GM13976 (cell line): Measurements from ENCODE around the gene VIM.
"Not testable (repeated sequence)": the region's sequence is repeated elsewhere in the genome, so short reads cannot be mapped to it uniquely, and the experiment has no call there.

Experiments used
- DNase-seq: peaks from one replicate; pipeline ENCODE4 v3.0.0; 2012; ENCODE audit warnings: low spot score
- in situ Hi-C: fragments of 300-500 bp; cut with MboI; formaldehyde crosslinking; loops from one replicate; pipeline ENCODE4 v1.12.0; 2022; ENCODE audit warnings: low sequenced_read_pairs, mixed read lengths, inconsistent platforms; ENCODE audit not compliant: unreplicated experiment
- TF ChIP-seq, protein P1 (sequence below): IDR thresholded peaks from 2 replicates; pipeline ENCODE4 v1.5.1; 2012; ENCODE audit warnings: borderline replicate concordance, mild to moderate bottlenecking; ENCODE audit not compliant: insufficient read depth; ENCODE audit errors: extremely low read depth, missing control alignments, control extremely low read depth

VIM gene

DNA sequence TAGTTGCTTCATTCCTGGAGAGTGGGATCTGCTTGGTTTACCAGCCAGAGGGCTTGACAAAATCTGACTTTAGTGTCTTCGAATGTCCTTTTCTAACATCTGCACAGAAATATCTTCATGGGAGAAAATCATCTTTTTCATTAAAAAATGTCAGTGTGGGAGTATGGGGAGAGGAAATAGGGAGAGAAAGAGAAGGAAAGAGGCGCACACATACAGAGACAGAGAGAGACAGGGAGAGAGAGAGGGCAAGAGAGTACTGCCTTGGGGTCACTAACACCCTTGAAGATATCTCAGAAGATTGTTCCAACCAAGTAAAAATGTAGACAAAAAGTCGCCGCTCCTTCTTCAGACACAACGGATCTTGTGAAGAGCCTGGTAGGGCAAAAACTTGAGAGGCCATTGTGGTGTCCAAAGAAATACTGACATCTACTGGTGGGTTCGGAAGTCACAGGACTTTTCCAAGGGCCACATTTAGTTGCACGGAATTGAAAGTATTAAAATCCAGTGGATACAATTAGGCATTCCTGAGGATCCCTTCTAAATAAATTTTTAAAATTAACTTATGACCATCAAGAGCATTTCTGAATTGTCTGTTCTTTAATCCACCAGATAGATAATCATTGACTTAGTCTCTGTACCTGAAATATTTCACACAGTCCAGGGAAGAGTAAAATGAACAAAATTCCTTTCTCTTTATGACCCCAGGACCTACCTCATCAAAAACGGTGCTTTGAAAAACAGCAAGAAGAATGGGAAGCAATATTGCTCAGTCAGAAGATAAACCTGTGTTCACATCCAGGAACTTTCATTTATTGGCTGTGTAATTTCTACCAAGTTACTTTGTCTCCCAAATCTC is 29.7 kb downstream of the VIM start:
- DNase-seq: peak; percentile 35
- in situ Hi-C loops: loop anchor here (5.0 kb wide), 1 partner anchor 415 kb away; no protein-coding TSS in a partner anchor

DNA sequence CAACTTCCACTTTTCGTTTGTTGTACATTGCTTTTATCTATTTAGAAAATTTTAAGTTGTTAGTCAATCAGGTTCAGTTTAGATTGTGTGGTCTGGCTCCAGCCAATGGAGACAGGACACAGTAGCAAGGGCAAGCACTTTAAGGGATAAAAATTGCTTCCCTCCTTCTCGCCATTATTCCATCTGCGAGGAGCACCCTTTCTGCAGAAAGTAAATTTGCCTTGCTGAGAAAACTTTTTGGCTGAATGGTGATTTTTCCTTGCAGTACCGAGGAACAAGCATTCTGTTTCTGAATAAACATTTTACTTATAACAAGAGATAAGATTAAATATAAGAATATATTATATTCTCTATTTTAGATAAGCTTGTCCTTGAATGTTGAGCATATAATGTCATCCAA is 34.5 kb downstream of the VIM start:
- TF ChIP-seq, protein P1, sequence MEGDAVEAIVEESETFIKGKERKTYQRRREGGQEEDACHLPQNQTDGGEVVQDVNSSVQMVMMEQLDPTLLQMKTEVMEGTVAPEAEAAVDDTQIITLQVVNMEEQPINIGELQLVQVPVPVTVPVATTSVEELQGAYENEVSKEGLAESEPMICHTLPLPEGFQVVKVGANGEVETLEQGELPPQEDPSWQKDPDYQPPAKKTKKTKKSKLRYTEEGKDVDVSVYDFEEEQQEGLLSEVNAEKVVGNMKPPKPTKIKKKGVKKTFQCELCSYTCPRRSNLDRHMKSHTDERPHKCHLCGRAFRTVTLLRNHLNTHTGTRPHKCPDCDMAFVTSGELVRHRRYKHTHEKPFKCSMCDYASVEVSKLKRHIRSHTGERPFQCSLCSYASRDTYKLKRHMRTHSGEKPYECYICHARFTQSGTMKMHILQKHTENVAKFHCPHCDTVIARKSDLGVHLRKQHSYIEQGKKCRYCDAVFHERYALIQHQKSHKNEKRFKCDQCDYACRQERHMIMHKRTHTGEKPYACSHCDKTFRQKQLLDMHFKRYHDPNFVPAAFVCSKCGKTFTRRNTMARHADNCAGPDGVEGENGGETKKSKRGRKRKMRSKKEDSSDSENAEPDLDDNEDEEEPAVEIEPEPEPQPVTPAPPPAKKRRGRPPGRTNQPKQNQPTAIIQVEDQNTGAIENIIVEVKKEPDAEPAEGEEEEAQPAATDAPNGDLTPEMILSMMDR: no peak
- DNase-seq: no peak
- in situ Hi-C loops: no loop called here

More for the DNA sequence above, 29.7 kb downstream of the VIM start:
- TF ChIP-seq, protein P1: peak; percentile 61

DNA sequence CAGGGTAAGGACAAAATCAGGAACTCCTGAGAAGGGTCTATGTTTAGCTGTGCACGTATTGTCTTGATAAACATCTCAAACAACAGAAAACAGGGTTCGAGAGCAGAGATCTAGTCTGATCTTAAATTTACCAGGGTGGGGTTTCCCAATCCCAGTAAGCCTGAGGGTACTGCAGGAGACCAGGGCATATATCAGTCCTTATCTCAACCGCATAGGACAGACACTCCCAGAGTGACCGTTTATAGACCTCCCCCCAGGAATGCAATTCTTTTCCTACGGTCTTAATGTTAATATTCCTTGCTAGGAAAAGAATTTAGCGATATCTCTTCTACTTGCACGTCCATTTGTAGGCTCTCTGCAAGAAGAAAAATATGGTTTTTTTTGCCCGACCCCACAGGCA is 35.5 kb downstream of the VIM start:
- in situ Hi-C loops: no loop called here
- TF ChIP-seq, protein P1: no peak
- DNase-seq: no peak

DNA sequence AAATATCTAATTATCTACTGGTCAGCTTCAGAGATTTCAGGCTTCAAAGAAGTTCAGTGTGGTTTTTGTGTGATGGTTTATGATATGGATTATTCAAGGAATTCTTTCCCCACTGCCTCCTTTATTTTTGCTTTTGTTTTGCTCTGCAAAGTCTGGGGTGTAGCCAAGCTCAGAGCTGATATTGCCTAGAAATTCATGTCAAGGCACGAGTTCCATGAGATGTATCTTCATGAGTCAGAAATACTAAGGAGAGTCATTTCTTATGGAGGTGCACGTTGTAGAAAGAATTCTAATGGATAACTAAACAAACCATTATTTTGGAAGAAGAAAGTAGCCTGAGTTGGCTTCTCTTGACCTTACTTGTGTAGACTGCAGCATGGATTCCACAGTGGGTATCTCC is 37.4 kb downstream of the VIM start:
- TF ChIP-seq, protein P1: no peak
- DNase-seq: no peak
- in situ Hi-C loops: no loop called here

DNA sequence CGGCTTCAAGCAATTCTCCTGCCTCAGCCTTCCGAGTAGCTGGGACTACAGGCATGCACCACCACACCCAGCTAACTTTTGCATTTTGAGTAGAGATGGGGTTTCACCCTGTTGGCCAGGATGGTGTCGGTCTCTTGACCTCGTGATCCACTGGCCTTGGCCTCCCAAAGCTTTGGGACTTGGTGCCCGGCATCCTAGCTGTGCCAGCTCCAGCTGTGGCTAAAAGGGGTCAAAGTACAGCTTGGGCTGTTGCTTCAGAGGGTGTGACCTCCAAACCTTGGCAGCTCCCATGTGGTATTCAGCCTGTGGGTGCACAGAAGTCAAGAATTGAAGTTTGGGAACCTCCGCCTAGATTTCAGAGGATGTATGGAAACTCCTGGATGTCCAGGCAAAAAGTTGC is 38.5 kb downstream of the VIM start:
- in situ Hi-C loops: not testable (repeated sequence)

DNA sequence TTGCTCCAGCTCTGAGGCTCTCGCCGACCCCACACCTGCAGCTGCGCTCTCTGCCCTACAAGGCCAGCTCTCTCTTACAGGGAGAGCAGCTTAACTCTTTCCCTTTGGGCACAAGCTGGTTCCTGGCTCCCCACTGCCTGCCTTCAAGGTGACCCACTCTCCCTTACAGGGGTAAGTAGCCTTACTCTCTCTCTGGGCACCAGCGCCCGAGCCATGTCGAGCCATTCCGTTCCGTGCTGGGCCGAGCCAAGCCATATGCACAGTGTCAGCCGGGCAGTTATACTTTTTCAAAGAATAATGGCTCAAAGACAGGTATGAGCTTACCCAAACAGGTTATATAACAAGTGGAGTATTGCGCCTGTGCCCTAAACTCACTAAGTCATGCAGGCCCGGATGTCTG is 44.6 kb downstream of the VIM start:
- TF ChIP-seq, protein P1: no peak
- DNase-seq: no peak
- in situ Hi-C loops: no loop called here

More for the DNA sequence above, 38.5 kb downstream of the VIM start:
- DNase-seq: not testable (repeated sequence)

DNA sequence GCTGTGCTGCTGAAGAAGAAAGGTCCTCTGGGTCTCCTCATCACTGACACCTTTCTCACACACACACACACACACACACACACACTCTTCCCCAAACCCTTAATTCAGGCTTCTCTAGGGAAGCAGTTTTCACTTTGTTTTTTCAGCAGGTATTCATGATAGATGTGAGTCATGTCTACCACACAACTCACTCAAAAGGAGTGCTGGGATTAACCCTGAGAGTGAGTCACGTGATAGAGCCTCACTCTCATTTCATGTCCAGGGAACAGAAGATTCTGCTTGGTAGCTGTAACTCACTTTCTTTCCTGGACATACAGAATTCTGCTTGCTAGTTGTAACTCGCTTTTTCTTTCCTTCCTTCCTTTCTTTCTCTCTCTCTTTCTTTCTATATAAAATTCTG is 45.4 kb downstream of the VIM start:
- TF ChIP-seq, protein P1: no peak
- in situ Hi-C loops: no loop called here
- DNase-seq: no peak
